K562 (cell line): ENCODE measurements around the gene PRPF39. TPM values are rescaled to one million over a fixed set of nuclear protein-coding genes. Genes with fewer than 3 reads are reported as not detected.

Experiments
- ATAC-seq: fragments of 200-7000 bp; cut with Tn5 transposase; 3 replicates; pipeline ENCODE4 v1.9.1; 2020; ENCODE audit warnings: moderate library complexity
- BruUV-seq: library from RNA; stranded (reverse); fragments of 400-500 nt; replicated peaks from 2 replicates; lab custom pipeline; 2021; lab: Mats Ljungman, UMichigan
- CTCF ChIA-PET: fragments of 300-600 bp; formaldehyde crosslinking; extraction: SDS; loops from one replicate; lab custom pipeline; 2021; ENCODE audit warnings: low intra/inter-chr PET ratio; lab: Yijun Ruan, JAX
- POLR2A ChIA-PET: fragments of 300-600, 350-650 bp; sonication (Branson Sonifier 250); formaldehyde crosslinking; extraction: SDS; loops from one replicate; lab custom pipeline; 2021; ENCODE audit warnings: antibody characterized with exemption, inconsistent platforms; lab: Yijun Ruan, JAX
- DNase-seq, 4 experiments: peaks; one replicate each; pipeline versions ENCODE4 v3.0.0 to v3.0.0-alpha.2; 2011 to 2018; ENCODE audit warnings: low spot score in 3 of 4, mixed read lengths in 3 of 4; ENCODE audit errors: extremely low read depth in 1 of 4
- FAIRE-seq: peaks from 2 replicates; lab custom pipeline; 2011; peaks lifted over from hg19 to GRCh38; lab: Jason Lieb, UNC
- H2AFZ ChIP-seq: 2 replicates; pipeline ENCODE4 v1.6.0; 2011; ENCODE audit warnings: low read depth, low read length, control low read depth, inconsistent platforms
- H3K27ac ChIP-seq: fragments of 200-600 bp; 3 replicates; pipeline ENCODE4 v1.8.0; 2011; ENCODE audit warnings: low read depth, mild to moderate bottlenecking, control low read depth, inconsistent platforms, low read length, moderate library complexity, mixed read lengths; ENCODE audit errors: extremely low read depth
- H3K27me3 ChIP-seq, 2 experiments: fragments of 300-600 bp in 1 of 2; 2 replicates in 1 of 2; 3 replicates in 1 of 2; pipeline versions ENCODE4 v1.6.0 to v1.8.0; 2011; ENCODE audit warnings: inconsistent platforms in 2 of 2, low read length in 2 of 2, mild to moderate bottlenecking in 1 of 2, mixed read lengths in 1 of 2, moderate library complexity in 1 of 2; ENCODE audit not compliant: control insufficient read depth in 2 of 2, insufficient read depth in 2 of 2
- H3K36me3 ChIP-seq: fragments of 300-600 bp; 3 replicates; pipeline ENCODE4 v1.8.0; 2011; ENCODE audit warnings: mild to moderate bottlenecking, low read length, inconsistent platforms; ENCODE audit not compliant: control insufficient read depth, insufficient read depth
- H3K4me1 ChIP-seq, 2 experiments: fragments of 200-600 bp in 1 of 2; replicated peaks in 1 of 2; 2 replicates in 1 of 2; 3 replicates in 1 of 2; pipeline versions ENCODE4 v1.5.1 to v1.8.0; 2011; ENCODE audit warnings: inconsistent platforms in 2 of 2, low read length in 2 of 2, mild to moderate bottlenecking in 1 of 2, mixed read lengths in 1 of 2, moderate library complexity in 1 of 2; ENCODE audit not compliant: control insufficient read depth in 2 of 2, insufficient read depth in 2 of 2
- H3K4me2 ChIP-seq: 2 replicates; pipeline ENCODE4 v1.6.1; 2011; ENCODE audit warnings: low read length, control low read depth, inconsistent platforms, mixed read lengths; ENCODE audit not compliant: insufficient read depth
- H3K4me3 ChIP-seq: fragments of 200-600 bp; sonication (generic), shearing (Covaris generic); 2 replicates; pipeline ENCODE4 v1.5.1; 2016; ENCODE audit warnings: control low read depth, inconsistent platforms
- H3K79me2 ChIP-seq: fragments of 200-600 bp; 3 replicates; pipeline ENCODE4 v1.8.0; 2011; ENCODE audit warnings: low read length, inconsistent platforms; ENCODE audit not compliant: control insufficient read depth, insufficient read depth
- H3K9ac ChIP-seq, 2 experiments: 2 replicates each; pipeline versions ENCODE4 v1.6.0 to v1.6.1; 2011; ENCODE audit warnings: low read depth in 2 of 2, low read length in 2 of 2, control low read depth in 1 of 2, inconsistent platforms in 1 of 2, mild to moderate bottlenecking in 1 of 2, mixed read lengths in 1 of 2; ENCODE audit not compliant: insufficient read depth in 1 of 2
- H3K9me1 ChIP-seq: one replicate; pipeline ENCODE4 v1.6.0; 2011; ENCODE audit warnings: inconsistent platforms, mild to moderate bottlenecking, low read length, moderate library complexity; ENCODE audit not compliant: control insufficient read depth, insufficient read depth
- H3K9me3 ChIP-seq: replicated peaks from 2 replicates; pipeline ENCODE4 v1.5.1; 2011; ENCODE audit warnings: low read depth, low read length, inconsistent platforms; ENCODE audit not compliant: control insufficient read depth, insufficient read depth
- H4K20me1 ChIP-seq: replicated peaks from 2 replicates; pipeline ENCODE4 v1.6.1; 2011; ENCODE audit warnings: low read length, inconsistent platforms, mixed read lengths; ENCODE audit not compliant: control insufficient read depth, insufficient read depth
- ARID1B ChIP-seq: fragments of 450-650 bp; IDR thresholded peaks from 2 replicates; pipeline ENCODE4 v1.6.1; 2016; ENCODE audit warnings: antibody characterized with exemption, mild to moderate bottlenecking, inconsistent platforms
- KLF6 ChIP-seq: fragments of 250-450 bp; sonication (Bioruptor Pico); IDR thresholded peaks from 2 replicates; pipeline ENCODE4 v1.4.0; 2020; ENCODE audit warnings: mild to moderate bottlenecking, moderate library complexity, borderline replicate concordance
- MYNN ChIP-seq, 2 experiments: sonication (generic); formaldehyde crosslinking in 1 of 2; IDR thresholded peaks; 2 replicates each; pipeline versions ENCODE4 v1.5.0 to v1.6.1; 2016 to 2020; ENCODE audit warnings: antibody characterized with exemption in 1 of 2, missing genetic modification reagents in 1 of 2
- RBM22 ChIP-seq: fragments of 200-400 bp; formaldehyde crosslinking; IDR thresholded peaks from 2 replicates; pipeline ENCODE4 v1.6.1; 2018; ENCODE audit warnings: low read length, low read depth; ENCODE audit not compliant: poor library complexity, severe bottlenecking
- SOX6 ChIP-seq: fragments of 450-650 bp; IDR thresholded peaks from 2 replicates; pipeline ENCODE4 v1.6.1; 2014; ENCODE audit warnings: mild to moderate bottlenecking
- SPI1 ChIP-seq: IDR thresholded peaks from 2 replicates; pipeline ENCODE4 v1.6.1; 2011; ENCODE audit warnings: low read depth, low read length, control low read depth, borderline replicate concordance
- WGBS: fragments of 100-300 bp; shearing (Covaris generic); methylation state at CpG from one replicate; pipeline ENCODE4 v1.1.6; 2016; ENCODE audit warnings: low coverage, mixed read lengths; ENCODE audit not compliant: insufficient coverage; ENCODE audit errors: missing lambda C conversion rate; 5-methylcytosine and 5-hydroxymethylcytosine counted together
- in situ Hi-C: fragments of 300-500 bp; cut with MboI; formaldehyde crosslinking; loops from 4 replicates; pipeline ENCODE4 v1.15.0; 2018; ENCODE audit warnings: inconsistent platforms, mixed read lengths
- intact Hi-C: fragments of 100-400 bp; cut with micrococcal nuclease; formaldehyde crosslinking; loops from 2 replicates; pipeline ENCODE4 v1.14.2; 2022
- polyA plus RNA-seq, 8 experiments: library from polyadenylated mRNA; depleted of rRNA in 4 of 8; stranded (reverse) in 5 of 8; unstranded in 3 of 8; fragments of >200 nt; fragmentation: Nextera tagmentation in 2 of 8; fragmentation: Illumina TruSeq in 1 of 8; extraction: Ambion mirVana in 2 of 8; extraction: Trizol in 1 of 8; gene quantifications; 2 replicates each; pipeline versions ENCODE4 v1.2.1 to v1.2.3, GENCODE V29; 2011 to 2014; ENCODE audit warnings: inconsistent platforms in 1 of 8, missing spikeins in 1 of 8
- total RNA-seq, 7 experiments: library from RNA; depleted of rRNA in 6 of 7; stranded (reverse); fragments of >200 nt in 6 of 7; fragmentation: Illumina TruSeq in 2 of 7; extraction: Trizol in 2 of 7; gene quantifications; 2 replicates each; pipeline versions ENCODE4 v1.2.1 to v1.2.3, GENCODE V29; 2011 to 2021; ENCODE audit warnings: low replicate concordance in 1 of 7
- TF ChIP-seq, protein P1 (sequence below), 2 experiments: fragments of 450-650 bp in 1 of 2; sonication (generic) in 1 of 2; formaldehyde crosslinking; conservative IDR thresholded peaks; 2 replicates each; pipeline versions ENCODE4 v1.4.0 to v1.8.1; 2020 to 2022; ENCODE audit warnings: mild to moderate bottlenecking in 1 of 2, missing genetic modification reagents in 1 of 2
- TF ChIP-seq, protein P2 (sequence below): fragments of 250-450 bp; sonication (Bioruptor Pico); IDR thresholded peaks from 2 replicates; pipeline ENCODE4 v1.9.0; 2021; ENCODE audit warnings: mild to moderate bottlenecking, inconsistent platforms
- TF ChIP-seq, protein P3 (sequence below): fragments of 250-450 bp; sonication (Bioruptor Pico); IDR thresholded peaks from 2 replicates; pipeline ENCODE4 v1.9.0; 2021; ENCODE audit warnings: mild to moderate bottlenecking

The PRPF39 gene
- total and polyA plus RNA-seq, 9 of the 15 experiments (the other 6 are each of a cell fraction or from before 2014, with no cell fraction given) = 13.3 to 50.4 (median 24.8) TPM

DNA sequence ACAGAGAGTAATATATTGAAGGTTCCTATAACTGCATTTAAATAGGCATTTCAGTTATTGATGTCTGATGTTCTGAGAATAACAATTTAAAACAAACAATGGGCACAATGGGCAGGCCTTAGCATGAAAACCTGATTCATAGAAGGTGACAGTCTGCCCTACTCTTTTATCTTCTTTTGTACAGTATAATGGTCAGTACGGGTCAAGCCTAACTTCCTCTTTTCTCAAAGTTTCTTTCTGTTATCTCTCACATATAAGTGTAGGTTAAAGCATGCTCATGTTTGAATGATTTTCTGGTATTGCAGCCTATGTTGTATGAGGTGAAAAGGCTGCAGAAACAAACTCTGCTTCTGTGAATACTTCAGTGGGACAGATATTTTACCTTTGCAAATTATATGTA is 36.2 kb downstream of the PRPF39 start:
- peaks cover 77% of the 10 kb centered on the region; the same call in 2 of the 3 replicates for H3K36me3 ChIP-seq
- in situ Hi-C loops = no loop called here
- FAIRE-seq = no peak
- BruUV-seq = no TSS peak
- H3K27me3 ChIP-seq = no peaks in the 10 kb centered on the region
- no peak overlapping the region for H3K4me2 ChIP-seq
- peaks cover 0 to 10% of the 10 kb centered on the region in 2 experiments; a peak in 2 of 5 replicates for H3K4me1 ChIP-seq
- TF ChIP-seq MYNN (IDR thresholded peaks at IDR 0.05) (no peak), MYNN (CRISPR knock-in tag; IDR thresholded peaks at IDR 0.05) (no peak), ARID1B (peak; percentile 31; the same call in 1 of the 2 replicates), SOX6 (peak; percentile 33; the same call in 1 of the 2 replicates), SPI1 (peak; percentile 39; the same call in 1 of the 2 replicates), RBM22 (no peak), KLF6 (no peak)
- TF ChIP-seq, protein P1, sequence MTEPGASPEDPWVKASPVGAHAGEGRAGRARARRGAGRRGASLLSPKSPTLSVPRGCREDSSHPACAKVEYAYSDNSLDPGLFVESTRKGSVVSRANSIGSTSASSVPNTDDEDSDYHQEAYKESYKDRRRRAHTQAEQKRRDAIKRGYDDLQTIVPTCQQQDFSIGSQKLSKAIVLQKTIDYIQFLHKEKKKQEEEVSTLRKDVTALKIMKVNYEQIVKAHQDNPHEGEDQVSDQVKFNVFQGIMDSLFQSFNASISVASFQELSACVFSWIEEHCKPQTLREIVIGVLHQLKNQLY (CRISPR knock-in tag; conservative IDR thresholded peaks at IDR 0.05) = no peak
- TF ChIP-seq, protein P2, sequence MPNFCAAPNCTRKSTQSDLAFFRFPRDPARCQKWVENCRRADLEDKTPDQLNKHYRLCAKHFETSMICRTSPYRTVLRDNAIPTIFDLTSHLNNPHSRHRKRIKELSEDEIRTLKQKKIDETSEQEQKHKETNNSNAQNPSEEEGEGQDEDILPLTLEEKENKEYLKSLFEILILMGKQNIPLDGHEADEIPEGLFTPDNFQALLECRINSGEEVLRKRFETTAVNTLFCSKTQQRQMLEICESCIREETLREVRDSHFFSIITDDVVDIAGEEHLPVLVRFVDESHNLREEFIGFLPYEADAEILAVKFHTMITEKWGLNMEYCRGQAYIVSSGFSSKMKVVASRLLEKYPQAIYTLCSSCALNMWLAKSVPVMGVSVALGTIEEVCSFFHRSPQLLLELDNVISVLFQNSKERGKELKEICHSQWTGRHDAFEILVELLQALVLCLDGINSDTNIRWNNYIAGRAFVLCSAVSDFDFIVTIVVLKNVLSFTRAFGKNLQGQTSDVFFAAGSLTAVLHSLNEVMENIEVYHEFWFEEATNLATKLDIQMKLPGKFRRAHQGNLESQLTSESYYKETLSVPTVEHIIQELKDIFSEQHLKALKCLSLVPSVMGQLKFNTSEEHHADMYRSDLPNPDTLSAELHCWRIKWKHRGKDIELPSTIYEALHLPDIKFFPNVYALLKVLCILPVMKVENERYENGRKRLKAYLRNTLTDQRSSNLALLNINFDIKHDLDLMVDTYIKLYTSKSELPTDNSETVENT (CRISPR knock-in tag) = no peak
- TF ChIP-seq, protein P3, sequence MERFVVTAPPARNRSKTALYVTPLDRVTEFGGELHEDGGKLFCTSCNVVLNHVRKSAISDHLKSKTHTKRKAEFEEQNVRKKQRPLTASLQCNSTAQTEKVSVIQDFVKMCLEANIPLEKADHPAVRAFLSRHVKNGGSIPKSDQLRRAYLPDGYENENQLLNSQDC = no peak
- TF ChIP-seq, all 486 proteins: peak for 3
- H3K9ac ChIP-seq = no peak overlapping the region
- no peaks in the 10 kb centered on the region for H3K9me3 ChIP-seq
- H2AFZ ChIP-seq = no peak overlapping the region
- intact Hi-C loops = no loop called here
- H3K9me1 ChIP-seq = no peaks in the 10 kb centered on the region
- H3K4me3 ChIP-seq = no peak overlapping the region
- H3K79me2 ChIP-seq = no peaks in the 10 kb centered on the region
- ChIA-PET POLR2A (no interaction called here), CTCF (no interaction called here)
- H3K27ac ChIP-seq = peak overlapping the region; percentile 10; the same call in 1 of the 3 replicates
- peak in 1 of 4 experiments; percentile 27 for DNase-seq
- no peaks in the 10 kb centered on the region for H4K20me1 ChIP-seq
- 0% methylated on average over 1 of the region's 1 CpG for WGBS
- peak; percentile 92 for ATAC-seq
